Neural cell (in vitro differentiated cells): ENCODE data around the gene KCTD2. TPM values are rescaled to one million over a fixed set of nuclear protein-coding genes. Genes with fewer than 3 reads are reported as not detected.
"Not testable (repeated sequence)": the region's sequence is repeated elsewhere in the genome, so short reads cannot be mapped to it uniquely, and the experiment has no call there.

ENCODE experiments used
- H2AFZ ChIP-seq: fragments of 200-600, 300-800 bp; sonication (generic), shearing (Covaris generic); 2 replicates; pipeline ENCODE4 v1.6.0; 2014; ENCODE audit warnings: low read depth, mild to moderate bottlenecking, antibody characterized with exemption, low read length, moderate library complexity
- H3F3A ChIP-seq: fragments of 200-600 bp; shearing (Covaris generic); 2 replicates; pipeline ENCODE4 v1.6.1; 2016; ENCODE audit warnings: mild to moderate bottlenecking, moderate library complexity, mixed read lengths, antibody characterized with exemption, low read length; ENCODE audit not compliant: insufficient read depth, poor library complexity, severe bottlenecking
- H3K27ac ChIP-seq: fragments of 200-600, 300-800 bp; sonication (generic), shearing (Covaris generic); 2 replicates; pipeline ENCODE4 v1.5.1; 2014; ENCODE audit warnings: mild to moderate bottlenecking, low read length, moderate library complexity
- H3K27me3 ChIP-seq: fragments of 300-800, 200-600 bp; sonication (generic), shearing (Covaris generic); 2 replicates; pipeline ENCODE4 v1.6.0; 2014; ENCODE audit warnings: mild to moderate bottlenecking, low read depth, low read length, moderate library complexity; ENCODE audit not compliant: insufficient read depth
- H3K36me3 ChIP-seq: fragments of 300-800, 200-600 bp; sonication (generic), shearing (Covaris generic); 2 replicates; pipeline ENCODE4 v1.5.1; 2014; ENCODE audit warnings: mild to moderate bottlenecking, antibody characterized with exemption, low read length, moderate library complexity; ENCODE audit not compliant: insufficient read depth
- H3K4me2 ChIP-seq: fragments of 300-800, 200-600 bp; sonication (generic), shearing (Covaris generic); 2 replicates; pipeline ENCODE4 v1.6.0; 2014; ENCODE audit warnings: mild to moderate bottlenecking, low read length
- H3K4me3 ChIP-seq: fragments of 300-800, 200-600 bp; sonication (generic), shearing (Covaris generic); 2 replicates; pipeline ENCODE4 v1.5.1; 2014; ENCODE audit warnings: mild to moderate bottlenecking, low read length, moderate library complexity
- H3K79me2 ChIP-seq: fragments of 200-600 bp; shearing (Covaris generic); replicated peaks from 2 replicates; pipeline ENCODE4 v1.6.0; 2014; ENCODE audit warnings: mild to moderate bottlenecking, low read length, moderate library complexity; ENCODE audit not compliant: insufficient read depth
- H3K9ac ChIP-seq: fragments of 300-800, 200-600 bp; sonication (generic), shearing (Covaris generic); 2 replicates; pipeline ENCODE4 v1.6.1; 2016; ENCODE audit warnings: mild to moderate bottlenecking, low read length, mixed read lengths
- H3K9me2 ChIP-seq: fragments of 200-600 bp; shearing (Covaris generic); 2 replicates; pipeline ENCODE4 v1.6.1; 2016; ENCODE audit warnings: mild to moderate bottlenecking, low read length, mixed read lengths; ENCODE audit not compliant: insufficient read depth
- H3K9me3 ChIP-seq: fragments of 200-600, 300-800 bp; sonication (generic), shearing (Covaris generic); 2 replicates; pipeline ENCODE4 v1.6.1; 2016; ENCODE audit warnings: mild to moderate bottlenecking, mixed run types, low read length, moderate library complexity, mixed read lengths
- H4K20me1 ChIP-seq: fragments of 200-600 bp; shearing (Covaris generic); 2 replicates; pipeline ENCODE4 v1.6.1; 2016; ENCODE audit warnings: mild to moderate bottlenecking, mixed run types; ENCODE audit not compliant: insufficient read depth
- CTCF ChIP-seq: fragments of 450-650 bp; IDR thresholded peaks from 2 replicates; pipeline ENCODE4 v1.5.1; 2014; ENCODE audit warnings: antibody characterized with exemption, mild to moderate bottlenecking, moderate library complexity; ENCODE audit not compliant: poor library complexity, severe bottlenecking
- EP300 ChIP-seq: fragments of 450-650 bp; conservative IDR thresholded peaks from 2 replicates; pipeline ENCODE4 v1.6.1; 2014; ENCODE audit warnings: antibody characterized with exemption, mild to moderate bottlenecking, moderate library complexity; ENCODE audit not compliant: poor library complexity, severe bottlenecking
- EZH2 ChIP-seq: fragments of 200-600, 300-800 bp; shearing (Covaris generic), sonication (generic); IDR thresholded peaks from 2 replicates; pipeline ENCODE4 v1.6.1; 2014; ENCODE audit warnings: antibody characterized with exemption, low read length, borderline replicate concordance, mild to moderate bottlenecking; ENCODE audit not compliant: insufficient read depth, poor library complexity, severe bottlenecking
- MXI1 ChIP-seq: fragments of 450-650 bp; conservative IDR thresholded peaks from 2 replicates; pipeline ENCODE4 v1.6.1; 2014; ENCODE audit warnings: antibody characterized with exemption, mild to moderate bottlenecking; ENCODE audit not compliant: poor library complexity, severe bottlenecking
- POLR2AphosphoS5 ChIP-seq: IDR thresholded peaks from 2 replicates; pipeline ENCODE4 v1.6.1; 2012
- RAD21 ChIP-seq: fragments of 450-650 bp; conservative IDR thresholded peaks from 2 replicates; pipeline ENCODE4 v1.6.1; 2014; ENCODE audit warnings: antibody characterized with exemption, mild to moderate bottlenecking, moderate library complexity
- REST ChIP-seq: IDR thresholded peaks from 2 replicates; pipeline ENCODE4 v1.6.1; 2012; ENCODE audit warnings: borderline replicate concordance
- SMC3 ChIP-seq: fragments of 450-650 bp; conservative IDR thresholded peaks from 2 replicates; pipeline ENCODE4 v1.6.1; 2014; ENCODE audit warnings: antibody characterized with exemption, mild to moderate bottlenecking, moderate library complexity; ENCODE audit not compliant: poor library complexity
- TAF1 ChIP-seq: IDR thresholded peaks from 2 replicates; pipeline ENCODE4 v1.6.1; 2012; ENCODE audit warnings: low read depth
- polyA plus RNA-seq: library from polyadenylated mRNA; depleted of rRNA; stranded (reverse); fragments of >200 nt; gene quantifications from 2 replicates; pipeline ENCODE4 v1.2.3, GENCODE V29; 2014

KCTD2 gene
- polyA plus RNA-seq, 1 donor from 2014 or later = 32.8 TPM

- H3K27ac ChIP-seq, H2AFZ ChIP-seq, H3K4me3 ChIP-seq, H4K20me1 ChIP-seq, H3K9ac ChIP-seq, H3F3A ChIP-seq, H3K79me2 ChIP-seq, H3K36me3 ChIP-seq, H3K27me3 ChIP-seq, H3K9me3 ChIP-seq, H3K9me2 ChIP-seq, H3K4me2 ChIP-seq: not testable (repeated sequence)
Observed at GRCh38 chr17:75071478-75072271, 24.6 kb downstream of the KCTD2 start.

GRCh38 chr17:75072909-75073308, 25.9 kb downstream of the KCTD2 start:
- H3K9me2 ChIP-seq, H3K9ac ChIP-seq, H3K79me2 ChIP-seq, H4K20me1 ChIP-seq, H2AFZ ChIP-seq, H3K4me3 ChIP-seq, H3K27ac ChIP-seq, H3K27me3 ChIP-seq, H3K36me3 ChIP-seq, H3F3A ChIP-seq, H3K4me2 ChIP-seq, H3K9me3 ChIP-seq: not testable (repeated sequence)

- Histone ChIP-seq H3K79me2 (no peaks in the 10 kb centered on the region), H3K4me3 (no peak overlapping the region), H3K27me3 (no peaks in the 10 kb centered on the region), H3K9me2 (no peaks in the 10 kb centered on the region), H3K27ac (no peak overlapping the region), H3K4me2 (no peak overlapping the region), H3K9ac (no peak overlapping the region), H3K36me3 (no peaks in the 10 kb centered on the region), H3F3A (no peaks in the 10 kb centered on the region), H2AFZ (no peak overlapping the region), H4K20me1 (no peaks in the 10 kb centered on the region), H3K9me3 (no peaks in the 10 kb centered on the region)
- TF ChIP-seq EZH2 (no peak), MXI1 (no peak), CTCF (no peak), RAD21 (no peak), TAF1 (no peak), SMC3 (no peak), REST (no peak), POLR2AphosphoS5 (no peak), EP300 (no peak)
Observed at GRCh38 chr17:75073618-75074047, 26.6 kb downstream of the KCTD2 start.
